ENCODE measurements around the gene EPYC. TPM values are rescaled to one million over a fixed set of nuclear protein-coding genes. Genes with fewer than 3 reads are reported as not detected.

Gene EPYC
- total RNA-seq, 2 experiments from 2014 or later = not detected

GRCh38 chr12:91044586-91044985 lies 39.8 kb upstream of the EPYC start:
- H3K9me3 ChIP-seq (ENCODE audit: low read length) = no peaks in the 10 kb centered on the region
- intact Hi-C loops (cut with micrococcal nuclease; ENCODE audit: unreplicated experiment) = no loop called here
- no peak overlapping the region for H2AFZ ChIP-seq (ENCODE audit: low read length)
- ChIA-PET CTCF (ENCODE audit: unreplicated experiment) (no interaction called here), POLR2A (no interaction called here)
- no peaks in the 10 kb centered on the region for H3K36me3 ChIP-seq (ENCODE audit: insufficient read depth, low read length)
- no peaks in the 10 kb centered on the region for H3K9me2 ChIP-seq (ENCODE audit: insufficient read depth, low read length)
- no peak for TF ChIP-seq EZH2phosphoT487 (IDR thresholded peaks at IDR 0.05; ENCODE audit: borderline replicate concordance, low read depth, low read length)
- TF ChIP-seq CTCF (conservative IDR thresholded peaks at IDR 0.05; ENCODE audit: low read length) = no peak
- BruUV-seq (replicated peaks) = no TSS peak
- H3K4me1 ChIP-seq (ENCODE audit: insufficient read depth, low read length, poor library complexity, severe bottlenecking) = no peaks in the 10 kb centered on the region
- H3K4me2 ChIP-seq (ENCODE audit: low read length) = no peak overlapping the region
- H3K79me2 ChIP-seq (ENCODE audit: insufficient read depth, low read depth, low read length) = no peaks in the 10 kb centered on the region
- no peak overlapping the region for H3K27ac ChIP-seq (ENCODE audit: low read depth, low read length, poor library complexity, severe bottlenecking)
- H3K4me3 ChIP-seq (ENCODE audit: low read depth, low read length, poor library complexity, severe bottlenecking) = no peak overlapping the region
- no peaks in the 10 kb centered on the region for H4K20me1 ChIP-seq (ENCODE audit: insufficient read depth, low read length)
- DNase-seq (ENCODE audit: low spot score) = no peak

- Histone ChIP-seq H3K4me3 (ENCODE audit: low read depth, low read length, poor library complexity, severe bottlenecking) (no peak overlapping the region), H3K27ac (ENCODE audit: low read depth, low read length, poor library complexity, severe bottlenecking) (no peak overlapping the region), H3K9me3 (ENCODE audit: low read length) (no peaks in the 10 kb centered on the region), H3K4me1 (ENCODE audit: insufficient read depth, low read length, poor library complexity, severe bottlenecking) (no peaks in the 10 kb centered on the region), H3K4me2 (ENCODE audit: low read length) (no peak overlapping the region), H2AFZ (ENCODE audit: low read length) (no peak overlapping the region), H3K36me3 (ENCODE audit: insufficient read depth, low read length) (no peaks in the 10 kb centered on the region), H3K9me2 (ENCODE audit: insufficient read depth, low read length) (no peaks in the 10 kb centered on the region), H3K79me2 (ENCODE audit: insufficient read depth, low read depth, low read length) (no peaks in the 10 kb centered on the region), H4K20me1 (ENCODE audit: insufficient read depth, low read length) (no peaks in the 10 kb centered on the region)
- intact Hi-C loops (cut with micrococcal nuclease; ENCODE audit: unreplicated experiment) = no loop called here
- no peak for DNase-seq (ENCODE audit: low spot score)
- TF ChIP-seq CTCF (conservative IDR thresholded peaks at IDR 0.05; ENCODE audit: low read length) = no peak
- no peak for TF ChIP-seq EZH2phosphoT487 (IDR thresholded peaks at IDR 0.05; ENCODE audit: borderline replicate concordance, low read depth, low read length)
- POLR2A ChIA-PET = no interaction called here
- CTCF ChIA-PET (ENCODE audit: unreplicated experiment) = no interaction called here
- BruUV-seq (replicated peaks) = no TSS peak
These were observed 38.6 kb upstream of the EPYC start for GRCh38 chr12:91043408-91043807.

- Histone ChIP-seq H3K9me2 (ENCODE audit: insufficient read depth, low read length) (no peaks in the 10 kb centered on the region), H3K27ac (ENCODE audit: low read depth, low read length, poor library complexity, severe bottlenecking) (no peak overlapping the region), H3K4me2 (ENCODE audit: low read length) (no peak overlapping the region), H3K79me2 (ENCODE audit: insufficient read depth, low read depth, low read length) (no peaks in the 10 kb centered on the region), H3K4me1 (ENCODE audit: insufficient read depth, low read length, poor library complexity, severe bottlenecking) (no peaks in the 10 kb centered on the region), H3K9me3 (ENCODE audit: low read length) (no peaks in the 10 kb centered on the region), H3K36me3 (ENCODE audit: insufficient read depth, low read length) (no peaks in the 10 kb centered on the region), H4K20me1 (ENCODE audit: insufficient read depth, low read length) (no peaks in the 10 kb centered on the region), H2AFZ (ENCODE audit: low read length) (no peak overlapping the region), H3K4me3 (ENCODE audit: low read depth, low read length, poor library complexity, severe bottlenecking) (no peak overlapping the region)
- no peak for DNase-seq (ENCODE audit: low spot score)
- TF ChIP-seq EZH2phosphoT487 (IDR thresholded peaks at IDR 0.05; ENCODE audit: borderline replicate concordance, low read depth, low read length) = no peak
- TF ChIP-seq CTCF (conservative IDR thresholded peaks at IDR 0.05; ENCODE audit: low read length) = no peak
- CTCF ChIA-PET (ENCODE audit: unreplicated experiment) = interaction anchor here (0.6 kb wide), 1 partner anchor 57 kb away, joined by 3 read pairs; no protein-coding TSS in a partner anchor
- no TSS peak for BruUV-seq (replicated peaks)
- POLR2A ChIA-PET = no interaction called here
- intact Hi-C loops (cut with micrococcal nuclease; ENCODE audit: unreplicated experiment) = no loop called here
These were observed 35.5 kb upstream of the EPYC start for GRCh38 chr12:91040096-91040755.

Data from OCI-LY7 (cell line).